Measurements from ENCODE around the gene ZNF26.

Gene ZNF26

GRCh38 chr12:133061954-133062353 is 75.8 kb downstream of the ZNF26 start:
- DNase-seq (ENCODE audit: low spot score), result no peak

GRCh38 chr12:133063556-133063955 is 77.4 kb downstream of the ZNF26 start:
- DNase-seq (ENCODE audit: low spot score), result no peak

- DNase-seq (ENCODE audit: low spot score), result no peak
Observed at GRCh38 chr12:133073836-133074235, 87.7 kb downstream of the ZNF26 start.

All from kidney capillary endothelial cell (primary cell).